Prostate gland (tissue), 2 donors: Measurements from ENCODE around the gene ERCC6L2. TPM values are rescaled to one million over a fixed set of nuclear protein-coding genes. Genes with fewer than 3 reads are reported as not detected.

Experiments
- DNase-seq: peaks from one replicate; pipeline ENCODE4 v3.0.0-alpha.2; 2019; ENCODE audit warnings: low spot score
- H3K27ac ChIP-seq, 2 donors: fragments of 200-600 bp; sonication (generic); 2 replicates each; pipeline ENCODE4 v1.5.1; 2017 to 2019
- H3K27me3 ChIP-seq: fragments of 200-600 bp; sonication (generic); replicated peaks from 2 replicates; pipeline ENCODE4 v1.5.1; 2019; ENCODE audit not compliant: insufficient read depth
- H3K36me3 ChIP-seq, 2 donors: fragments of 200-600 bp; sonication (generic); 1 replicate in 1 of 2; 2 replicates in 1 of 2; pipeline versions ENCODE4 v1.5.1 to v1.8.1; 2017 to 2019
- H3K4me1 ChIP-seq: fragments of 200-600 bp; sonication (generic); replicated peaks from 2 replicates; pipeline ENCODE4 v1.5.1; 2019
- H3K4me3 ChIP-seq, 2 donors: fragments of 200-600 bp; sonication (generic); 2 replicates each; pipeline ENCODE4 v1.5.1; 2017 to 2019
- H3K9me3 ChIP-seq: fragments of 200-600 bp; sonication (generic); 2 replicates; pipeline ENCODE4 v1.5.1; 2017
- CTCF ChIP-seq, 4 experiments: fragments of 200-600 bp in 2 of 4; fragments of 450-650 bp in 2 of 4; sonication (generic) in 2 of 4; IDR thresholded peaks; 1 replicate in 3 of 4; 2 replicates in 1 of 4; pipeline ENCODE4 v1.5.1; 2016 to 2019; ENCODE audit warnings: antibody characterized with exemption in 4 of 4, mild to moderate bottlenecking in 2 of 4, moderate library complexity in 2 of 4
- POLR2A ChIP-seq: fragments of 450-650 bp; IDR thresholded peaks from one replicate; pipeline ENCODE4 v1.6.1; 2016; ENCODE audit warnings: antibody characterized with exemption, mild to moderate bottlenecking
- POLR2AphosphoS5 ChIP-seq: sonication (generic); formaldehyde crosslinking; IDR thresholded peaks from one replicate; pipeline ENCODE4 v1.6.1; 2017; ENCODE audit warnings: antibody characterized with exemption
- WGBS: methylation state at CpG from one replicate; pipeline ENCODE4 v1.1.5; 2018; 5-methylcytosine and 5-hydroxymethylcytosine counted together
- intact Hi-C: fragments of 100-400 bp; cut with DNase I; formaldehyde crosslinking; loops from one replicate; pipeline ENCODE4 v1.14.2; 2022
- total RNA-seq, 2 donors: library from RNA; depleted of rRNA; stranded (reverse); fragments of >200 nt; gene quantifications; one replicate each; pipeline ENCODE4 v1.1.0, GENCODE V29; 2016

Gene ERCC6L2
- total RNA-seq, 2 donors from 2014 or later: 57.7 to 73.4 TPM

- H3K27me3 ChIP-seq: no peaks in the 10 kb centered on the region
- no peak overlapping the region for H3K4me3 ChIP-seq
- H3K27ac ChIP-seq: no peak overlapping the region
- peaks cover 0 to 4% of the 10 kb centered on the region in 2 donors for H3K36me3 ChIP-seq
- TF ChIP-seq POLR2A (no peak), POLR2AphosphoS5 (no peak), CTCF (IDR thresholded peaks at IDR 0.05) (no peak)
- no peaks in the 10 kb centered on the region for H3K9me3 ChIP-seq
- 98% methylated on average over 2 of the region's 2 CpGs for WGBS
- intact Hi-C loops: no loop called here
- no peak for DNase-seq
- no peaks in the 10 kb centered on the region for H3K4me1 ChIP-seq
Measured at GRCh38 chr9:96004379-96004778, 128.9 kb downstream of the ERCC6L2 start.

- no peak overlapping the region for H3K4me3 ChIP-seq
- no peaks in the 10 kb centered on the region for H3K4me1 ChIP-seq
- H3K27me3 ChIP-seq: no peaks in the 10 kb centered on the region
- DNase-seq: no peak
- peaks cover 0 to 4% of the 10 kb centered on the region in 2 donors for H3K36me3 ChIP-seq
- no peak overlapping the region for H3K27ac ChIP-seq
- WGBS: 97% methylated on average over 9 of the region's 9 CpGs
- intact Hi-C loops: no loop called here
- no peaks in the 10 kb centered on the region for H3K9me3 ChIP-seq
- TF ChIP-seq CTCF (IDR thresholded peaks at IDR 0.05): no peak
- no peak for TF ChIP-seq POLR2A
- TF ChIP-seq POLR2AphosphoS5: no peak
Measured at GRCh38 chr9:96006296-96006879, 130.9 kb downstream of the ERCC6L2 start.

- H3K36me3 ChIP-seq: peaks cover 0 to 4% of the 10 kb centered on the region in 2 donors
- no peaks in the 10 kb centered on the region for H3K9me3 ChIP-seq
- TF ChIP-seq POLR2A: no peak
- no peak for TF ChIP-seq POLR2AphosphoS5
- TF ChIP-seq CTCF (IDR thresholded peaks at IDR 0.05): no peak
- no peaks in the 10 kb centered on the region for H3K4me1 ChIP-seq
- H3K27me3 ChIP-seq: no peaks in the 10 kb centered on the region
- DNase-seq: no peak
- intact Hi-C loops: no loop called here
- no peak overlapping the region for H3K27ac ChIP-seq
- no peak overlapping the region for H3K4me3 ChIP-seq
Measured at GRCh38 chr9:96006961-96007360, 131.5 kb downstream of the ERCC6L2 start.

GRCh38 chr9:96008502-96009222, 133.2 kb downstream of the ERCC6L2 start:
- Histone ChIP-seq H3K4me1 (no peaks in the 10 kb centered on the region), H3K9me3 (no peaks in the 10 kb centered on the region), H3K4me3 (no peak overlapping the region), H3K27me3 (no peaks in the 10 kb centered on the region), H3K27ac (no peak overlapping the region), H3K36me3 (peaks cover 0 to 4% of the 10 kb centered on the region in 2 donors)
- no peak for TF ChIP-seq POLR2AphosphoS5
- TF ChIP-seq CTCF (IDR thresholded peaks at IDR 0.05): no peak
- no peak for TF ChIP-seq POLR2A
- no peak for DNase-seq
- intact Hi-C loops: no loop called here
- WGBS: 80% methylated on average over 12 of the region's 12 CpGs

GRCh38 chr9:96009223-96009602, 133.7 kb downstream of the ERCC6L2 start:
- H3K9me3 ChIP-seq: no peaks in the 10 kb centered on the region
- intact Hi-C loops: no loop called here
- DNase-seq: no peak
- WGBS: 94% methylated on average over 2 of the region's 2 CpGs
- H3K27ac ChIP-seq: no peak overlapping the region
- H3K4me1 ChIP-seq: no peaks in the 10 kb centered on the region
- H3K27me3 ChIP-seq: no peaks in the 10 kb centered on the region
- H3K36me3 ChIP-seq: peaks cover 0 to 4% of the 10 kb centered on the region in 2 donors
- TF ChIP-seq POLR2AphosphoS5 (no peak), CTCF (IDR thresholded peaks at IDR 0.05) (no peak), POLR2A (no peak)
- H3K4me3 ChIP-seq: no peak overlapping the region
